Liver (tissue), 3 donors: ENCODE measurements around the gene ZMAT5.

ENCODE experiments used
- EGR1 ChIP-seq, 2 donors: IDR thresholded peaks; 2 replicates each; pipeline ENCODE4 v1.6.1; 2016 to 2018; ENCODE audit warnings: antibody characterized with exemption in 2 of 2, low read depth in 2 of 2
- GABPA ChIP-seq, 2 donors: IDR thresholded peaks in 1 of 2; conservative IDR thresholded peaks in 1 of 2; 2 replicates each; pipeline ENCODE4 v1.6.1; 2016; ENCODE audit warnings: antibody characterized with exemption in 2 of 2, mild to moderate bottlenecking in 1 of 2, moderate library complexity in 1 of 2
- RXRA ChIP-seq, 2 donors: IDR thresholded peaks; 2 replicates each; pipeline ENCODE4 v1.6.1; 2017 to 2018; ENCODE audit warnings: antibody characterized with exemption in 2 of 2, mild to moderate bottlenecking in 1 of 2
- TAF1 ChIP-seq: conservative IDR thresholded peaks from 2 replicates; pipeline ENCODE4 v1.6.1; 2016; ENCODE audit warnings: antibody characterized with exemption, mild to moderate bottlenecking
- TF ChIP-seq, protein P1 (sequence below): fragments of 150-350 bp; IDR thresholded peaks from 2 replicates; pipeline ENCODE4 v1.5.1; 2017; ENCODE audit warnings: improper control_type of control experiment, low read depth, low read length; ENCODE audit not compliant: missing input control
- TF ChIP-seq, protein P2 (sequence below): IDR thresholded peaks from 2 replicates; pipeline ENCODE4 v1.6.1; 2016; ENCODE audit warnings: antibody characterized with exemption
- donor health status: healthy.
- donor health status: healthy.

DNA sequence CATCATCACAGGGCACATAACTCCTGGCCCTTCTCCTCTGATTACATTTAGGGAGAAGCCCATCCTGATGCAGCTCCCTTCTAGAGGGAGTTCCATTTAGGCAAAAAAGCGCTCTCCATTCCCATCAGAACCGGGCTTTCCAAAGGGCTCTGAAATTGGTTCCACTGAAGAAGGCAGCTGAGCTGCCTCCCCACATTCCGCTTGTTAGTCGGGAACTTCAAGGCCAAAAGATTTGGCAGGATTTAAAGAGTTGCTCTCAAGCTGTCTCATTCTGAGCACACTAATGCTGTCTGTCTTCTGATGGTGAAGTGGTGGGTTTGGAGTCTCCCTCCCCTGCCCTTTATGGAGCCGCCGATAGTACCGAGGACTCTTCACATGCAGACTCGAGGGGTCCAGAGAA is 73.6 kb downstream of the ZMAT5 start:
- TF ChIP-seq, protein P1, sequence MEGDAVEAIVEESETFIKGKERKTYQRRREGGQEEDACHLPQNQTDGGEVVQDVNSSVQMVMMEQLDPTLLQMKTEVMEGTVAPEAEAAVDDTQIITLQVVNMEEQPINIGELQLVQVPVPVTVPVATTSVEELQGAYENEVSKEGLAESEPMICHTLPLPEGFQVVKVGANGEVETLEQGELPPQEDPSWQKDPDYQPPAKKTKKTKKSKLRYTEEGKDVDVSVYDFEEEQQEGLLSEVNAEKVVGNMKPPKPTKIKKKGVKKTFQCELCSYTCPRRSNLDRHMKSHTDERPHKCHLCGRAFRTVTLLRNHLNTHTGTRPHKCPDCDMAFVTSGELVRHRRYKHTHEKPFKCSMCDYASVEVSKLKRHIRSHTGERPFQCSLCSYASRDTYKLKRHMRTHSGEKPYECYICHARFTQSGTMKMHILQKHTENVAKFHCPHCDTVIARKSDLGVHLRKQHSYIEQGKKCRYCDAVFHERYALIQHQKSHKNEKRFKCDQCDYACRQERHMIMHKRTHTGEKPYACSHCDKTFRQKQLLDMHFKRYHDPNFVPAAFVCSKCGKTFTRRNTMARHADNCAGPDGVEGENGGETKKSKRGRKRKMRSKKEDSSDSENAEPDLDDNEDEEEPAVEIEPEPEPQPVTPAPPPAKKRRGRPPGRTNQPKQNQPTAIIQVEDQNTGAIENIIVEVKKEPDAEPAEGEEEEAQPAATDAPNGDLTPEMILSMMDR = no peak
- TF ChIP-seq TAF1 (no peak), GABPA (IDR thresholded peaks at IDR 0.05 in 1 of 2, conservative IDR thresholded peaks at IDR 0.05 in 1 of 2) (no peak), RXRA (IDR thresholded peaks at IDR 0.05) (no peak), EGR1 (IDR thresholded peaks at IDR 0.05; ENCODE audit: low read depth in 2 of 2) (no peak)
- TF ChIP-seq, protein P2, sequence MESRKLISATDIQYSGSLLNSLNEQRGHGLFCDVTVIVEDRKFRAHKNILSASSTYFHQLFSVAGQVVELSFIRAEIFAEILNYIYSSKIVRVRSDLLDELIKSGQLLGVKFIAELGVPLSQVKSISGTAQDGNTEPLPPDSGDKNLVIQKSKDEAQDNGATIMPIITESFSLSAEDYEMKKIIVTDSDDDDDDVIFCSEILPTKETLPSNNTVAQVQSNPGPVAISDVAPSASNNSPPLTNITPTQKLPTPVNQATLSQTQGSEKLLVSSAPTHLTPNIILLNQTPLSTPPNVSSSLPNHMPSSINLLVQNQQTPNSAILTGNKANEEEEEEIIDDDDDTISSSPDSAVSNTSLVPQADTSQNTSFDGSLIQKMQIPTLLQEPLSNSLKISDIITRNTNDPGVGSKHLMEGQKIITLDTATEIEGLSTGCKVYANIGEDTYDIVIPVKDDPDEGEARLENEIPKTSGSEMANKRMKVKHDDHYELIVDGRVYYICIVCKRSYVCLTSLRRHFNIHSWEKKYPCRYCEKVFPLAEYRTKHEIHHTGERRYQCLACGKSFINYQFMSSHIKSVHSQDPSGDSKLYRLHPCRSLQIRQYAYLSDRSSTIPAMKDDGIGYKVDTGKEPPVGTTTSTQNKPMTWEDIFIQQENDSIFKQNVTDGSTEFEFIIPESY = no peak
